Measurements from ENCODE around the gene FAM169A.

GRCh38 chr5:74864823-74865222, 1.4 kb downstream of the FAM169A start:
- TF ChIP-seq EZH2 (IDR thresholded peaks at IDR 0.05; ENCODE audit: low read depth, unreplicated experiment), result no peak
- no peak for TF ChIP-seq CTCF (conservative IDR thresholded peaks at IDR 0.05; ENCODE audit: low read depth in 2 of 2)
- TF ChIP-seq NANOG (IDR thresholded peaks at IDR 0.05; ENCODE audit: borderline replicate concordance), result no peak
- TF ChIP-seq POLR2AphosphoS5 (IDR thresholded peaks at IDR 0.05; ENCODE audit: low read depth), result no peak

Data from GM23338 (cell line).